ENCODE results near the gene SPIRE1. TPM values are rescaled to one million over a fixed set of nuclear protein-coding genes. Genes with fewer than 3 reads are reported as not detected.

Gene SPIRE1
- total RNA-seq, 1 donor from 2014 or later, result 49.2 TPM

DNA sequence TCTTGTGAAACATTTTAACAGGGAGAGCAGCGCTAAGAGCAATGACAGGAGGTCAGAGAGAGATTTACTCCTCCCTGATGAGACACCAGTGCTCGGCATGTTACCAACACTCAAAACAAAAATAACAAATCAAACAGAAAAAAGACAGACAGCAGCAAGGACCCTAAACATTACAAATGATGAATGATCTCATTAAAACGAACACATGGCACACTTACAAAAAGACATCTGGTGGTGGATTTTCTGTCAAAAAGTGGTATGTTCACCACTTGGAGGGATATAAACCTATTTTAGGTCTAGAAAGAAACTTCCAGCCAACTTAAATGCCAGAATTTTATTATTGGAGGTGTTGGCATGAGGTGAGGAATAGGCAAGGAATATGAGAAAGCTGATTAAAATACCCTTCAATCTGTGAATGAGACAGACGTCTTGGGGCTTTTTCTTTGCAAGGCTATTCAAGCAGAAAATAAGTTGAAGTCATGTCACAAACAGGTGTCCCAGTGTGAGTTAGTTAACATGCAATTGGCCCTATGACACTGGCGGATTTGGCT lies 137.4 kb downstream of the SPIRE1 start:
- Histone ChIP-seq H3K4me3 (ENCODE audit: low read depth, low read length) (no peak overlapping the region), H3K36me3 (ENCODE audit: control insufficient read depth, insufficient read depth, low read length) (no peaks in the 10 kb centered on the region), H3K27me3 (ENCODE audit: control insufficient read depth, insufficient read depth, low read length) (no peaks in the 10 kb centered on the region)
- TF ChIP-seq CTCF (IDR thresholded peaks at IDR 0.05; ENCODE audit: insufficient read depth, low read length, poor library complexity, severe bottlenecking), result no peak
- no peak for DNase-seq (ENCODE audit: low read depth)

GRCh38 chr18:12518832-12519531 lies 138.9 kb downstream of the SPIRE1 start:
- Histone ChIP-seq H3K36me3 (ENCODE audit: control insufficient read depth, insufficient read depth, low read length) (no peaks in the 10 kb centered on the region), H3K27me3 (ENCODE audit: control insufficient read depth, insufficient read depth, low read length) (no peaks in the 10 kb centered on the region), H3K4me3 (ENCODE audit: low read depth, low read length) (no peak overlapping the region)
- no peak for DNase-seq (ENCODE audit: low read depth)
- no peak for TF ChIP-seq CTCF (IDR thresholded peaks at IDR 0.05; ENCODE audit: insufficient read depth, low read length, poor library complexity, severe bottlenecking)

GRCh38 chr18:12518326-12518725 lies 139.6 kb downstream of the SPIRE1 start:
- TF ChIP-seq CTCF (IDR thresholded peaks at IDR 0.05; ENCODE audit: insufficient read depth, low read length, poor library complexity, severe bottlenecking), result no peak
- no peak overlapping the region for H3K4me3 ChIP-seq (ENCODE audit: low read depth, low read length)
- no peaks in the 10 kb centered on the region for H3K36me3 ChIP-seq (ENCODE audit: control insufficient read depth, insufficient read depth, low read length)
- H3K27me3 ChIP-seq (ENCODE audit: control insufficient read depth, insufficient read depth, low read length), result no peaks in the 10 kb centered on the region
- no peak for DNase-seq (ENCODE audit: low read depth)

DNA sequence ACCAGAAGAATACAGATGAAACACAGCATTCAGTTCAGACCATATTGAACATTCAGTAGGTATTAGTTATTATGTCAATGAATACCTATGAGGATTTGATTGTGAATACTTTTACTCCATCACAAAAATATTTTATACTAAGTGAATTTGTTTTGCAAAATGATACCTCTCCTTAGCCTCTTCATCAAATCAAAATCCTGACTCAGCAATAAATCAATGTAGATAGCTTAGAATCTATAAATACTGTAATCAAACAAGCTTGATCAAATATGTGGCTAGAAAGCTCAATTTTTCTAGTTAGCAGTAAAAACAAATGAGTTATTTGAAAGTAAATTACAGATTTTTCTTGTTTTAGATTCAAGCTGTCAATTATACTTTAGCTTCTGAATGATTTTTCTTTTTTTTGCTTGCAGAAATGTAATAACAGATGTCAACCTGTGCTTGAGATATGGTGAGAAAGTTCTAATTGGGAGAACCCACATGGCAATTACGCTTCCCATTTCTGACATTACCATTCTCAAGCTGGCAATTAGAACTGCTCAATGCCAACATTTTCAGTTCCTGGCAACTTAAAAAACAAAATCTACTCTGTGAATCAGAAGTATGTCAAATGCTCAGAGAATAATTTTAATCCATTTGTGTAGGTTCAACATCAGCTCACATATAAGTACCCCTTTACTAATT lies 140.6 kb downstream of the SPIRE1 start:
- Histone ChIP-seq H3K36me3 (ENCODE audit: control insufficient read depth, insufficient read depth, low read length) (no peaks in the 10 kb centered on the region), H3K4me3 (ENCODE audit: low read depth, low read length) (no peak overlapping the region), H3K27me3 (ENCODE audit: control insufficient read depth, insufficient read depth, low read length) (no peaks in the 10 kb centered on the region)
- DNase-seq (ENCODE audit: low read depth), result no peak
- no peak for TF ChIP-seq CTCF (IDR thresholded peaks at IDR 0.05; ENCODE audit: insufficient read depth, low read length, poor library complexity, severe bottlenecking)

- no peak for TF ChIP-seq CTCF (IDR thresholded peaks at IDR 0.05; ENCODE audit: insufficient read depth, low read length, poor library complexity, severe bottlenecking)
- no peak overlapping the region for H3K4me3 ChIP-seq (ENCODE audit: low read depth, low read length)
- no peaks in the 10 kb centered on the region for H3K27me3 ChIP-seq (ENCODE audit: control insufficient read depth, insufficient read depth, low read length)
- DNase-seq (ENCODE audit: low read depth), result no peak
- H3K36me3 ChIP-seq (ENCODE audit: control insufficient read depth, insufficient read depth, low read length), result no peaks in the 10 kb centered on the region
Measured at GRCh38 chr18:12516049-12516630, 141.8 kb downstream of the SPIRE1 start.
